Neural progenitor cell (in vitro differentiated cells): ENCODE results near the gene WDR64. TPM values are rescaled to one million over a fixed set of nuclear protein-coding genes. Genes with fewer than 3 reads are reported as not detected.
A peak's percentile ranks its signal among the peaks of the same experiment; 100 is the strongest.

Experiments
- DNase-seq: peaks from one replicate; pipeline ENCODE4 v3.0.0-alpha.2; 2016; ENCODE audit warnings: low spot score
- H2AFZ ChIP-seq: fragments of 200-600 bp; sonication (generic); replicated peaks from 2 replicates; pipeline ENCODE4 v1.6.1; 2016; ENCODE audit warnings: antibody characterized with exemption
- H3F3A ChIP-seq: fragments of 200-600 bp; sonication (generic); 2 replicates; pipeline ENCODE4 v1.6.1; 2016; ENCODE audit warnings: antibody characterized with exemption, low read depth
- H3K27ac ChIP-seq: fragments of 200-600 bp; sonication (generic); 2 replicates; pipeline ENCODE4 v1.5.1; 2016; ENCODE audit warnings: mild to moderate bottlenecking
- H3K27me3 ChIP-seq: fragments of 200-600 bp; sonication (generic); 2 replicates; pipeline ENCODE4 v1.6.1; 2016; ENCODE audit warnings: mild to moderate bottlenecking, moderate library complexity
- H3K36me3 ChIP-seq: fragments of 200-600 bp; sonication (generic); 2 replicates; pipeline ENCODE4 v1.5.1; 2016
- H3K4me1 ChIP-seq: fragments of 200-600 bp; sonication (generic); 2 replicates; pipeline ENCODE4 v1.6.1; 2016; ENCODE audit warnings: mixed run types
- H3K4me2 ChIP-seq: fragments of 200-600 bp; sonication (generic); 2 replicates; pipeline ENCODE4 v1.6.1; 2016
- H3K4me3 ChIP-seq: fragments of 200-600 bp; sonication (generic); 2 replicates; pipeline ENCODE4 v1.5.1; 2016
- H3K79me2 ChIP-seq: fragments of 200-600 bp; sonication (generic); 2 replicates; pipeline ENCODE4 v1.6.1; 2016; ENCODE audit warnings: low read depth
- H3K9ac ChIP-seq: fragments of 200-600 bp; sonication (generic); 2 replicates; pipeline ENCODE4 v1.6.1; 2016
- H3K9me3 ChIP-seq: fragments of 200-600 bp; sonication (generic); 2 replicates; pipeline ENCODE4 v1.5.1; 2016; ENCODE audit warnings: low read depth
- H4K20me1 ChIP-seq: fragments of 200-600 bp; sonication (generic); 2 replicates; pipeline ENCODE4 v1.6.1; 2016; ENCODE audit warnings: low read depth
- H3K27ac Mint-ChIP-seq: 3 replicates; pipeline ENCODE4 v1.8.0; 2021; ENCODE audit warnings: mixed read lengths
- H3K27me3 Mint-ChIP-seq: 2 replicates; pipeline ENCODE4 v1.8.0; 2022; ENCODE audit warnings: low read depth, mild to moderate bottlenecking, inconsistent platforms, moderate library complexity, mixed read lengths; ENCODE audit not compliant: insufficient read depth
- H3K36me3 Mint-ChIP-seq: 3 replicates; pipeline ENCODE4 v1.8.0; 2021; ENCODE audit warnings: mixed read lengths
- H3K4me1 Mint-ChIP-seq: 3 replicates; pipeline ENCODE4 v1.8.0; 2021; ENCODE audit warnings: mixed read lengths
- H3K4me3 Mint-ChIP-seq: 3 replicates; pipeline ENCODE4 v1.8.0; 2021; ENCODE audit warnings: mild to moderate bottlenecking, moderate library complexity, mixed read lengths
- H3K9me3 Mint-ChIP-seq: 3 replicates; pipeline ENCODE4 v1.8.0; 2020; ENCODE audit warnings: mixed read lengths
- EZH2 ChIP-seq: fragments of 200-600 bp; sonication (generic); IDR thresholded peaks from 2 replicates; pipeline ENCODE4 v1.6.1; 2017; ENCODE audit warnings: antibody characterized with exemption, mild to moderate bottlenecking, moderate library complexity
- EZH2phosphoT487 ChIP-seq: fragments of 200-600 bp; sonication (generic); IDR thresholded peaks from 2 replicates; pipeline ENCODE4 v1.6.1; 2017; ENCODE audit warnings: antibody characterized with exemption
- total RNA-seq: library from RNA; depleted of rRNA; stranded (reverse); fragments of >200 nt; gene quantifications from 2 replicates; pipeline ENCODE4 v1.2.3, GENCODE V29; 2015; ENCODE audit warnings: low replicate concordance
- TF ChIP-seq, protein P1 (sequence below): fragments of 200-600 bp; sonication (generic); IDR thresholded peaks from 2 replicates; pipeline ENCODE4 v1.5.1; 2017; ENCODE audit warnings: antibody characterized with exemption, mild to moderate bottlenecking

Gene WDR64
- total RNA-seq, 1 donor from 2014 or later, result not detected

DNA sequence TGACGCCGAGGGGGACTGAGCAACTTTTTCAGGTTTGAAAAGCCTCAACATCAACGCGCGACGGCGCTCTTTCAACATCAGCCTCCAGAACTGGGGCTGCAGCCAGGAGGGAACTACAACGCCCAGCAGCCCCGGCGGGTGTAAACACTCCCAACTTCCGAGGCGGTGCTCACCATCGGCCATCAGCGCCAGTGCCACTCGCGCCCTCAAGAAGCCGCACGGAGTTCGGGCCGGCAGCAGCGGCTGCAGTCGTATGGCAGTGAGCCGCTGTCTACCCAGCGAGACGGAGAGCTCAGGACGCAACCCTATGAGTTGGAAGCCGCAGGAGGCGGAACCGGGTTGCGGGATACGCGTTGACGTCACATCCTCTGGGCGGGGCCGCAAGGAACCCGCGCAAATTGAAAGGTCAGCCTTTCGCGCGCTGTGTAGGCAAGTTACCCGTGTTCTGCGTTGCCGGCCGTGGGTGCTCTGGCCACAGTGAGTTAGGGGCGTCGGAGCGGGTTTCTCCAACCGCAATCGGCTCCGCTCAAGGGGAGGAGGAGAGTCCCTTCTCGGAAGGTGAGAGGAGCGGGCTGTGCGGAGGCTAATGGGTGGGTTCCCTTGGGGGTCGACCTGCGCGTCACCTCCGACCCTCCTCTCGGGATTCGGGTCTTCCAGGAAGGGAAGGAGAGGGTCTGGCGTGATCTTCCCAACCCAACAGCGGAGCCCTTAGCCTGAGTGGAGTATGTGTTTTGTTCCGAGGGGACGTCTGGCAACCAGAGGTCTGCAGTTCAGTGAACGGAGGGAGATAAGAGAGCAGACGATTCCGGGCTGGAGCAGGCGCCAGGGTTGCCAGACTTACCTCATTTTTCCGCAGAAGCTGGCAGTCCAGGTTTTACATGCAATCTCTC lies 196.0 kb downstream of the WDR64 start, which contains the start of gene EXO1:
TSS of gene EXO1 (plus strand) at position 409 of the 890 bp plus-strand sequence. CDS start 2,222 bp downstream, outside the sequence.
- peak; percentile 96 for DNase-seq
- Histone ChIP-seq H3K4me1 (peaks cover 16% of the 10 kb centered on the region), H3K9ac (peak within 1 kb of the TSS; percentile 76), H3K4me2 (peak within 1 kb of the TSS; percentile 96), H2AFZ (peak within 1 kb of the TSS; percentile 99), H4K20me1 (peaks cover 8% of the 10 kb centered on the region), H3K9me3 (no peaks in the 10 kb centered on the region), H3K27ac (peak within 1 kb of the TSS; percentile 93), H3K79me2 (peaks cover 35% of the 10 kb centered on the region), H3F3A (peaks cover 13% of the 10 kb centered on the region), H3K27me3 (no peaks in the 10 kb centered on the region), H3K36me3 (peaks cover 8% of the 10 kb centered on the region), H3K4me3 (peak within 1 kb of the TSS; percentile 98)
- Mint-ChIP-seq H3K4me1 (peaks cover 22% of the 10 kb centered on the region), H3K27ac (peak within 1 kb of the TSS; percentile 98), H3K27me3 (peaks cover 7% of the 10 kb centered on the region), H3K9me3 (no peaks in the 10 kb centered on the region), H3K36me3 (peaks cover 4% of the 10 kb centered on the region), H3K4me3 (peak within 1 kb of the TSS; percentile 99)
- TF ChIP-seq EZH2phosphoT487, result no peak
- TF ChIP-seq, protein P1, sequence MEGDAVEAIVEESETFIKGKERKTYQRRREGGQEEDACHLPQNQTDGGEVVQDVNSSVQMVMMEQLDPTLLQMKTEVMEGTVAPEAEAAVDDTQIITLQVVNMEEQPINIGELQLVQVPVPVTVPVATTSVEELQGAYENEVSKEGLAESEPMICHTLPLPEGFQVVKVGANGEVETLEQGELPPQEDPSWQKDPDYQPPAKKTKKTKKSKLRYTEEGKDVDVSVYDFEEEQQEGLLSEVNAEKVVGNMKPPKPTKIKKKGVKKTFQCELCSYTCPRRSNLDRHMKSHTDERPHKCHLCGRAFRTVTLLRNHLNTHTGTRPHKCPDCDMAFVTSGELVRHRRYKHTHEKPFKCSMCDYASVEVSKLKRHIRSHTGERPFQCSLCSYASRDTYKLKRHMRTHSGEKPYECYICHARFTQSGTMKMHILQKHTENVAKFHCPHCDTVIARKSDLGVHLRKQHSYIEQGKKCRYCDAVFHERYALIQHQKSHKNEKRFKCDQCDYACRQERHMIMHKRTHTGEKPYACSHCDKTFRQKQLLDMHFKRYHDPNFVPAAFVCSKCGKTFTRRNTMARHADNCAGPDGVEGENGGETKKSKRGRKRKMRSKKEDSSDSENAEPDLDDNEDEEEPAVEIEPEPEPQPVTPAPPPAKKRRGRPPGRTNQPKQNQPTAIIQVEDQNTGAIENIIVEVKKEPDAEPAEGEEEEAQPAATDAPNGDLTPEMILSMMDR, result peak; percentile 54
- TF ChIP-seq EZH2, result no peak

DNA sequence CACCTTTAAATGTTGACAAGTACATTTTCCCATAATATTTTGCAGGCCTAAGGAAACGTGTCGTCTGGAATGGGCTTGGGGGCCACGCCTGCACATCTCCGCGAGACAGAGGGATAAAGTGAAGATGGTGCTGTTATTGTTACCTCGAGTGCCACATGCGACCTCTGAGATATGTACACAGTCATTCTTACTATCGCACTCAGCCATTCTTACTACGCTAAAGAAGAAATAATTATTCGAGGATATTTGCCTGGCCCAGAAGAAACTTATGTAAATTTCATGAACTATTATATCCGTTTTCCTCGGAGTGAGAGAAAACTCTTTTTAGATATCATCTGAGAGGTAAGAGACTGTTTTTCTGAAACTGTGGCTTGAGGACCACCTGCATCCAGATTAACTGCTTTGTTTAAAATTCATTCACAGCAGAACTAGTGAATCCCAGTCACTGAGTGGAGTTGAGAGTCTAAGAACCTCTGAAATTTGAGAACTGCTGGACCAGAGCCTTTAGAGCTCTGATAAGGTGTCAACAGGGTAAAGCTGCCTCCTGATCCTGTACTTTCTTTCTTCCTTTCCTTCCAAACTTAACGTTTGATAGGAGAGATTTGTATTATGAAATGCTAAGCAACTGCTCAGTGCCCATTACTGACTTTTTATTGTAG lies 196.7 kb downstream of the WDR64 start:
- Mint-ChIP-seq H3K9me3 (no peaks in the 10 kb centered on the region), H3K4me1 (peaks cover 22% of the 10 kb centered on the region), H3K4me3 (peak overlapping the region; percentile 99), H3K27me3 (peaks cover 7% of the 10 kb centered on the region), H3K36me3 (peaks cover 11% of the 10 kb centered on the region), H3K27ac (peak overlapping the region; percentile 98)
- Histone ChIP-seq H3K27ac (no peak overlapping the region), H3F3A (peaks cover 13% of the 10 kb centered on the region), H3K79me2 (peaks cover 35% of the 10 kb centered on the region), H4K20me1 (peaks cover 8% of the 10 kb centered on the region), H3K4me2 (peak overlapping the region; percentile 96), H3K9me3 (no peaks in the 10 kb centered on the region), H3K36me3 (peaks cover 8% of the 10 kb centered on the region), H3K27me3 (no peaks in the 10 kb centered on the region), H2AFZ (peak overlapping the region; percentile 99), H3K4me1 (peaks cover 16% of the 10 kb centered on the region), H3K4me3 (peak overlapping the region; percentile 98), H3K9ac (peak overlapping the region; percentile 76)
- DNase-seq, result peak; percentile 20
- TF ChIP-seq EZH2phosphoT487, result no peak
- no peak for TF ChIP-seq EZH2
- TF ChIP-seq, protein P1, result no peak

DNA sequence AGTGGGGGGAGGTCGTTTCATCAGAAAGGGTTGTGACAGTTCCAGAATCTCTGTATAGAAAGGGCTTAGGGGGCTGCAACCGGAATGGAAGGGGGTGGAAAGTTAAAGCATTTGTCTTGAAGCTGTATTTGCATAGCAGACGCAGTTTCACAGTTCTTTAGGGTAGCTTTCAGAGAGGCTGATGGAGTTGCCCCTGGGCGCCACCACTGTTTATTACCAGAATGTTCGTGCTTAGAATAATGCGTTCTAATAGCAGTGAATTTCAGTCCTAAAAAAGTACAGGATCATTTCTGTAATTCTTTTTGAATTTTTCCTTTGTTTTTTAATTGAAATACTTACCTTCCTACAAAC lies 197.2 kb downstream of the WDR64 start:
- H3K79me2 ChIP-seq, result peaks cover 35% of the 10 kb centered on the region
- H3K27me3 Mint-ChIP-seq, result peaks cover 7% of the 10 kb centered on the region
- H3K4me3 ChIP-seq, result peak overlapping the region; percentile 98
- H3K4me2 ChIP-seq, result peak overlapping the region; percentile 96
- H3K9ac ChIP-seq, result peak overlapping the region; percentile 76
- no peaks in the 10 kb centered on the region for H3K9me3 Mint-ChIP-seq
- H3K27ac Mint-ChIP-seq, result peak overlapping the region; percentile 98
- H3F3A ChIP-seq, result peaks cover 13% of the 10 kb centered on the region
- H3K4me1 ChIP-seq, result peaks cover 16% of the 10 kb centered on the region
- H3K9me3 ChIP-seq, result no peaks in the 10 kb centered on the region
- H3K4me1 Mint-ChIP-seq, result peaks cover 22% of the 10 kb centered on the region
- no peaks in the 10 kb centered on the region for H3K27me3 ChIP-seq
- TF ChIP-seq EZH2phosphoT487 (no peak), EZH2 (no peak)
- TF ChIP-seq, protein P1, result no peak
- H4K20me1 ChIP-seq, result peaks cover 8% of the 10 kb centered on the region
- no peak overlapping the region for H2AFZ ChIP-seq
- peaks cover 8% of the 10 kb centered on the region for H3K36me3 ChIP-seq
- H3K36me3 Mint-ChIP-seq, result peaks cover 13% of the 10 kb centered on the region
- peak; percentile 5 for DNase-seq
- no peak overlapping the region for H3K27ac ChIP-seq
- H3K4me3 Mint-ChIP-seq, result peak overlapping the region; percentile 99

Other genes starting within 250 kb of the WDR64 start
- 83.8 and 109 TPM in 2 replicates for gene FH, start 132.5 kb upstream of the WDR64 start, total RNA-seq
- not detected in 2 replicates for gene KMO, start 119.9 kb upstream of the WDR64 start, total RNA-seq
- 31.4 and 43.6 TPM in 2 replicates for gene CHML, start 11.9 kb upstream of the WDR64 start, total RNA-seq
- 37.8 and 53.5 TPM in 2 replicates for gene OPN3, start 11.9 kb upstream of the WDR64 start, total RNA-seq
- 32.2 and 54.8 TPM in 2 replicates for gene EXO1, start 195.9 kb downstream of the WDR64 start, total RNA-seq